GM12873 (cell line): ENCODE data around the gene CORO2B.

Experiments
- TF ChIP-seq, protein P1 (sequence below): IDR thresholded peaks from 2 replicates; pipeline ENCODE4 v1.5.1; 2012; ENCODE audit warnings: low read depth, mild to moderate bottlenecking, moderate library complexity, low read length, control low read depth; ENCODE audit not compliant: insufficient read depth; ENCODE audit errors: missing control alignments

The CORO2B gene

DNA sequence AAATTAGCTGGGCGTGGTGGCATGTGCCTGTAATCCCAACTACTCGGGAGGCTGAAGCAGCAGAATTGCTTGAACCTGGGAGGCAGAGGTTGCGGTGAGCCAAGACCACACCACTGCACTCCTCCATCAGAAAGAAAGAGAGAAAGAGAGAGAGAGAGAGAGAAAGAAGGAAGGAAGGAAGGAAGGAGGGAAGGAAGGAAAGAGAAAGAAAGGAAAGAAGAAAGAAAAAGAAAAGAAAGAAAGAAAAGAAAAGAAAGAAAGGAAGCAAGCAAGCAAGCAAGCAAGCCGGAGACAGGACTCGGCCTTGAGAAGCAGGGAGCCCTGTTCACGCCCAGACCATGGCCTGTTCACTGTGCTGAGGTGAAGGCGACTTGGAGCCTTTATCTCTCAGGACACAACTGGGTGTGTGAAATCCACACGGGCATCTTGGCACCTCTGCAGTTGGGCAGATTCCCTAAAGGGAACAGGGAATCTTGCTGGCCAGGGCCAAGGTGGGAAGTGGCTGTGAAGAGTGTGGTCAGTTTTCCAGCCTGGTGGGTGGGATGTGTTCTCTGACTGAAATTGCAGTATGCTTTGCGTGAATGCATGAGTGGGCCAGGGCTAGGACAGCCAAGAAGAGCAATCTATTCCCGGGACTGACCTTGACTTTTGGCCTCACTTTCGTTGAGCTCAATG is 90.3 kb downstream of the CORO2B start:
- TF ChIP-seq, protein P1, sequence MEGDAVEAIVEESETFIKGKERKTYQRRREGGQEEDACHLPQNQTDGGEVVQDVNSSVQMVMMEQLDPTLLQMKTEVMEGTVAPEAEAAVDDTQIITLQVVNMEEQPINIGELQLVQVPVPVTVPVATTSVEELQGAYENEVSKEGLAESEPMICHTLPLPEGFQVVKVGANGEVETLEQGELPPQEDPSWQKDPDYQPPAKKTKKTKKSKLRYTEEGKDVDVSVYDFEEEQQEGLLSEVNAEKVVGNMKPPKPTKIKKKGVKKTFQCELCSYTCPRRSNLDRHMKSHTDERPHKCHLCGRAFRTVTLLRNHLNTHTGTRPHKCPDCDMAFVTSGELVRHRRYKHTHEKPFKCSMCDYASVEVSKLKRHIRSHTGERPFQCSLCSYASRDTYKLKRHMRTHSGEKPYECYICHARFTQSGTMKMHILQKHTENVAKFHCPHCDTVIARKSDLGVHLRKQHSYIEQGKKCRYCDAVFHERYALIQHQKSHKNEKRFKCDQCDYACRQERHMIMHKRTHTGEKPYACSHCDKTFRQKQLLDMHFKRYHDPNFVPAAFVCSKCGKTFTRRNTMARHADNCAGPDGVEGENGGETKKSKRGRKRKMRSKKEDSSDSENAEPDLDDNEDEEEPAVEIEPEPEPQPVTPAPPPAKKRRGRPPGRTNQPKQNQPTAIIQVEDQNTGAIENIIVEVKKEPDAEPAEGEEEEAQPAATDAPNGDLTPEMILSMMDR: no peak

DNA sequence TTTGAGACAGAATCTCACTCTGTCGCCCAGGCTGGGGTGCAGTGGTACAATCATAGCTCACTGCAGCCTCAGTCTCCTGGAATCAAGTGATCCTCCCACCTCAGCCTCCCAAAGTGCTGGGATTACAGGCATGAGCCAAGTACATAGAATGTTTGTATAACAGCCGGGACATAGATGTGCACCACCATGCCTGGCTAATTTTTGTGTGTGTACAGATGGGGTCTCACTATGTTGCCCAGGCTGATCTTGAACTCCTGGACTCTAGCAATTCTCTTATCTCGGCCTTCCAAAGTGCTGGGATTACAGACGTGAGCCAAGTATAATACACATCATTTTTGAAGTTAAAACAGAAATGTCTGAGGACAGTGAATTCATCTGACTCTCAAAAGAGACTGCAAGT is 93.5 kb downstream of the CORO2B start:
- TF ChIP-seq, protein P1: no peak

DNA sequence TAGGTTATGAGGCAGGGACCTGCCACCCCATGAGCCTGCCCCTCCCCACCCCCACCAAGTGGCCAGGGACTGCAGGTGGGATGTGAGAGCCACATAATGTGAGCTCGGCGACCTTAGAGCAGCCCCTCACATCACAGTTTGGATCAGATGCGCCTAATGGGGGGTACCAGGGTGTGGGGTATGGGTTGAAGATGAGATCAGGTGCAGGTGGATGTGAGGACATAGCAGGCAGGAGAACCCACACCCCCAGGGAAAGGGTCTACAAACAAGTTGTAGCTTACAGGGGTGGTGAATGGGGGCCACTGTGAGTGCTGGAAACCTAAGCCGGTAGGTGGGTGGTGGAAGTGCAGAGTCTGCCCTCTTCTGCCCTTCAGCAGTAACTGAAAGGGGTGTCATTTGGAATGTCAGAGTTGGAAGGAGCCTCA is 94.0 kb downstream of the CORO2B start:
- TF ChIP-seq, protein P1: no peak

DNA sequence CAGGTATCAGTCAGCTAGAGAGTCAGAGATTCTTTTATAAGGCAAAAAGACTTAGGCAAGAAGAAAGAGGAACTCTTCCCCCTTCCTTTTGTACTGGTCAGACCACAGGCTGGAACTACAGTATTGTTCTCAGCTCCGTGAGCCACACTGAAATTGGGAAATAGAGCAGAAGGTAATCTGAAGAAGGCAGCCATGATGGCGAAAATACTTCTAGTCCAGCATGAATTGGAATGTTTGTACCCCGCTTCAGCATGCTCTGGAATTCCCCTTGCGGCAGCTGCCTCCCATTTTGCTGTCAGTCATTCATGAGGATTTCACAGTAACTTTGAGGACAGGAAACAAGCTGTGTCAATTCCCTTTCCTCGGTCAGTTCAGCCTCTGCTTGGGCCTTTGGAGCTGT is 96.2 kb downstream of the CORO2B start:
- TF ChIP-seq, protein P1: no peak

DNA sequence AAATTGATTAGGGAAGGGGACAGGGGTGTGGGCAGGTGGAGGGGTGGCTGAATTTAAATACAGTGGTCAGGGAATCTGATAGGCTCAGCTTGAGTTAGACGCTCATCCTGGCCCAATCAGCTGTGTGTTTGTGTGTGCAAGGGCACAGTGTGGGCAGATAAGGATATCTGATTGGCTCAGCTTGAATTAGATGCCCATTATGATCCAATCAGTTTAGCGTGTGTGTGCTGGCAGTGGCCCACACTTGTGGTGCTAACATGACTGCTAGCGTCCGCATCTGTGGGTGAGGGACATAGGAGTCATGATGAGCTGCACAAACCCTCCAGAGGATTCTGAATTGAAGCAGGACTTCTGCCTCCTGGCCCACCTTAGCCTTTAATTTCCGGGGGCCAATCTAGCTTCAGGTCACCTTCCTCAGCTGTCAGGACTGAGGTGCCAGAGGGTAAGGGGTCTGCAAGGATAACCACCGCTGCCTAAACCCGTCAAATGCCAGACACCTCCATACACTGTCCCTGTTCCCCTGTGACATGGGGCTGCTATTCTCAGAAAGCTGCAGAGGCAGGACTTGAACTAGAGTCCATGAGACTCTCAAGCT is 97.3 kb downstream of the CORO2B start:
- TF ChIP-seq, protein P1: no peak

DNA sequence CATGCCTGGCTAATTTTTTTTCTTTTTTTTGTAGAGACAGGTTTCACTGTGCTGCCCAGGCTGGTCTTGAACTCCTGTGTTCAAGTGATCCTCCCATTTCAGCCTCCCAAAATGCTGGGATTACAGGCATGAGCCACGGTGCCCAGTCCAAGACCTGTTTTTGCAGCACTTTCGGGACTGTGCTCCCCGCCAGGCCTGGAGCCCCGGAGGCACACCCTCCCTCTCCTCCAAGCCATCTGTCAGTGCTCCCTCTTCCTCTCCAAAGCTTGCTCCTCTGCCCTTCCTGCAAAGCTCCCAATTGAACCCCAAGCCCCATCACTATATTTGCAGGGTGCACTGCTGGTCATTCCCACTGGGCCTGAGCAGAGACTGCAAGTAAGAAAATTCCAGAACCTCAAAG is 98.1 kb downstream of the CORO2B start:
- TF ChIP-seq, protein P1: no peak

DNA sequence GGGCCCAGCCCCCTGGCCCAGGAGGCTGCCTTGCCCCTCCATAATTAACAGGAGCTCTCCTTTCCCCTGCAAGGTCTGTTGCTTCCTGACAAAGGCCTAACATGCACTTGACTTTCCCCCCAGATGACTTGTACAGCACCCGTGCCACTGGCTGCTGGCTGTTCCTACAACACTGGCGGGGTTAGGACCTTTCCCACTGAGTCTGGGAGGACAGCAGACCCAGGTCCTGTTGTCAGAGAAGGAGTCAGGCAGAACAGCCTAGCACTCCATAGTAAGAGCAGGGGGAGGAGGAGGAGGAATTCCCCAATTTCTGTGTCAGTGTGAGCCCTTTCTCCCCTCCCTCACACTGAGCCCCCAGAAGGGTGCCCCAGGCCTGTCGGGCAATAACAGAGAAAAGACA is 99.2 kb downstream of the CORO2B start:
- TF ChIP-seq, protein P1: no peak
